Cerebellar cortex (tissue), 1 donor: ENCODE data around the gene MSS51.
A peak's percentile ranks its signal among the peaks of the same experiment; 100 is the strongest.
"Not testable (repeated sequence)": the region's sequence is repeated elsewhere in the genome, so short reads cannot be mapped to it uniquely, and the experiment has no call there.

Experiments
- DNase-seq: peaks from one replicate; pipeline ENCODE4 v3.0.0-alpha.2; 2015; ENCODE audit warnings: low spot score

MSS51 gene

GRCh38 chr10:73414230-73414945 lies 19.0 kb downstream of the MSS51 start:
- DNase-seq = no peak

GRCh38 chr10:73413528-73414229 lies 19.7 kb downstream of the MSS51 start, which contains the start of gene ANXA7:
TSS of gene ANXA7 (minus strand) at chr10:73414058. CDS start at chr10:73400856, 13,202 bp downstream.
- peak; percentile 91 for DNase-seq

GRCh38 chr10:73413108-73413527 lies 20.2 kb downstream of the MSS51 start:
- DNase-seq = peak; percentile 73

DNA sequence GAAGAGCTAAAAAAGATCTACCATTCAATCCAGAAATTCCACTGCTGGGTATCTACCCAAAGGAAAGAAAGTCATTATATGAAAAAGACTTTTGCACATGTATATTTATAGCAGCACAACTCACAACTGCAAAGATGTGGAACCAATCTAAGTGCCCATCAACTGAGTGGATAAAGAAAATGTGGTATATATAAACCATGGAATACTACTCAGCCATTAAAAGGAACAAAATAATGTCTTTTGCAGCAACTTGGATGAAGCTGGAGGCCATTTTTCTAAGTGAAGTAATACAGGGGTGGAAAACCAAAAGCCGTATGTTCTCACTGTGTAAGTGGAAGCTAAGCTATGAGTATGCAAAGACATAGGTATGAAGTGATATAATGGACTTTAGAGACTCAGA lies 22.5 kb downstream of the MSS51 start:
- no peak for DNase-seq

GRCh38 chr10:73408978-73409521 lies 24.3 kb downstream of the MSS51 start:
- DNase-seq = no peak

GRCh38 chr10:73408061-73408460 lies 25.3 kb downstream of the MSS51 start:
- DNase-seq = no peak

DNA sequence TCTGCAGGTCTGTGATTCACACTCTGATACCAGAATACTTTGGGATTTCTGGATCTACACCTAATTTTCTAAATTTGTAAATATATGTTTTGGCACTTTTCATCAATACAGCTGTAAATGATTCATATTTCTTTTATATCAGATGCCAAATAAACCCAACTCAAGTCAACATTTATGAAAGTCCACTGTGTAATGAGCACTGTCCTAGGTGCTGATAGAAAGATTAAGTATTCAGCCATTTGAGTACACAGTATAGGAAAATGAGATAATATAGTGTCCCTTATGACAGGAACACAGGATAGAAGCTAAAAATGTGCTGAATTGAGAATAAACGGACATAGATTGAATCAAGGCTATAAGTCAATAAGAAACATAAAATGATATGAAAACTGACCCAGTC lies 25.9 kb downstream of the MSS51 start:
- DNase-seq = no peak

DNA sequence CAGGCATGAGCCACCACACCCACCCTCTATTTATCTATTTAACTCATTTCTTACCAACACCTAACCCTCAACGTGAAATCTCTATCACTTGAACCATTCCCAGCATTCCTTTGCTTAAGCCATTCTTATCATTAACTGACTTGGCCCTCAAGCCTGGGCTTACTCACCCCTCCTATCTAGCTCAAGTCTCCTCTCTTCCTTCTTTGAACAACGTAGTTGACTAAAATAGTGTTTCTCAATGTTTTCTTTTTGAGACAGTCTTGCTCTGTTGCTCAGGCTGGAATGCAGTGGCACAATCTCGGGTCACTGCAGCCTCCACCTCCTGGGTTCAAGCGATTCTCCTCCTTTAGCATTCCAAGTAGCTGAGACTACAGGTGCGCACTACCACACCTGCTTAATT lies 26.5 kb downstream of the MSS51 start:
- no peak for DNase-seq

GRCh38 chr10:73405556-73405955 lies 27.8 kb downstream of the MSS51 start:
- no peak for DNase-seq

DNA sequence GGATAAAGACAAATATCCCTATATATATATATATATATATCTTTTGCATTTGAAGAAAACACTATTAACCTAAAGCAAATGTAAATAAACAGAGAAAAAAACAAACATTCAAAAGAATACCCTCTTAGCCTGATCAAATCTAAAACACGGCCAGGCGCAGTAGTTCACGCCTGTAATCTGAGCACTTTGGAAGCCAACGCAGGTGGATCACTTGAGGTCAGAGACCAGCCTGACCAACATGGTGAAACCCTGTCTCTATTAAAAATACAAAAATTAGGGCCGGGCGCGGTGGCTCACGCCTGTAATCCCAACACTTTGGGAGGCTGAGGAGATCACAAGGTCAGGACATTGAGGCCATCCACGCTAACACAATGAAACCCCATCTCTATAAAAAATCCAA lies 28.7 kb downstream of the MSS51 start:
- no peak for DNase-seq

DNA sequence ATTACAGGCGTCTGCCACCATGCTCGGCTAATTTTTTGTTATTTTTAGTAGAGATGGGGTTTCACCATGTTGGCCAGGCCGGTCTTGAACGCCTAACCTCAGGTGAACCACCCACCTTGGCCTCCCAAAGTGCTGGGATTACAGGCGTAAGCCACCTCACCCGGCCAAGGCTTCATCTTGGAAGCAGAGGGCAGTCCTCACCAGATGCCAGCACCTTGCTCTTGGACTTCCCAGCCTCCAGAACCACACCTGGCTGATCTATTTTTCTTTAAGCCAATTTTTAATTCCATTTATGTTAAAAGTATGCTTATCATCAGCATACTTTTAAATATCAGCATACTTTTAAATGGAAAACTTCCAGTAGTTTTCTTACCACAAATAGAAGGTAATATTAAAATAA lies 31.7 kb downstream of the MSS51 start:
- DNase-seq = no peak

DNA sequence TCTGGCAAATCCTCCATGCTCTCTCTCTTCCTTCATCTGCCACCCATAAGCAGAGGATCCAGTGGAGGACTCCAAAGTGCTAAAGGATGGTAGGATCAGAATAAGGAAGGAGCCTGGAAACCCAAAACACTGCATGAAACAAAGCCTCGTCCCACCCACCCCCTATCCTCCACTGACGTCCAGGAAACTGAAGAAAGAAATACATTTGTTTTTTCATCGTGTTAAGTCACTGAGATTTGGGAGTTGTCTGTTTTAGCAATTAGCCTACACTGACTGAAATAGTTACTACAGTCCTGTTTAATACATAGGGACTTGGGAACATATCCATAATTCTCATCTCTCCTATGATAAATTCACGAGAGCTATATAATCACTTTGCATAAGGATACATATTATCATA lies 34.3 kb downstream of the MSS51 start:
- DNase-seq = no peak

DNA sequence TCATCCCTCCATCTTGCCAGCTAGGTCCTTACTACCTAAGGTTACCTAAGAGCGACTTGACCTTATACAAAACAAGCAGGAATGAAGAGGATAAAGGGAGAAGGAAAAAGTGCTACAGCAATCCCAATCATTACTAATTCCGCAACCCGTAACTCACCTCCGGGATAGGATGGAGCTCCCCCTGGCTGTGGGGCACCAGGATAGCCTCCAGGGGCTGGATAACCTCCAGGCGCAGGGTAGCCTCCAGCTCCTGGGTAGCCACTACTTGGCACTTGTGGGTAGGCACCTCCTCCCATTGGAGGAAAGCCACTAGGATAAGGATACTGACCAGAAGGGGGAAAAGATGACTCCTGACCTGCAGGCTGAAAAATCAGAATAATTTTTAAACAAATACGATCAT lies 35.3 kb downstream of the MSS51 start:
- no peak for DNase-seq

DNA sequence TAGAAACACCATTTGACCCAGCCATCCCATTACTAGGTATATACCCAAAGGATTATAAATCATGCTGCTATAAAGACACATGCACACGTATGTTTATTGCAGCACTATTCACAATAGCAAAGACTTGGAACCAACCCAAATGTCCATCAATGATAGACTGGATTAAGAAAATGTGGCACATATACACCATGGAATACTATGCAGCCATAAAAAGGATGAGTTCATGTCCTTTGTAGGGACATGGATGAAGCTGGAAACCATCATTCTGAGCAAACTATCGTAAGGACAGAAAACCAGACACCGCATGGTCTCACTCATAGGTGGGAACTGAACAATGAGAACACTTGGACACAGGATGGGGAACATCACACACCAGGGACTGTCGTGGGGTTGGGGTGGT lies 39.0 kb downstream of the MSS51 start:
- not testable (repeated sequence) for DNase-seq

DNA sequence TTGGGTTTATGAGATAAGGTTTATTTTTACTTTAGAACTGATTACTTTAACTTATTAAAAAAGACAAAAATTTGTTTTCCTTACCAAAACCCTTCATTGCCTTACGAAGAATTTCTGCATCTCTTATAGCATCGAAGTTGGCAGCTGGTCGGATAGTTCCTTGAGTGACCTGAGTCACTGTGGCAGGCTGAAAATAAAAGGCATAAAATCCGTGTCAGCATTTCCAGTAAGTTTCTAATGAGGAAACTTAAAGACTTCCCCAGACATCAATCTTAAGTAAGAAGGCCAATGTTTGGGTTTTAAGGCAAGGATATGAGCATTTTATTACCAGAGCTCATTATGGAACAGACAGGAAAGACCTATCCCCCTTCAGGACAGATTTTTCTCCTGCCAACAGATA lies 45.1 kb downstream of the MSS51 start:
- DNase-seq = no peak

DNA sequence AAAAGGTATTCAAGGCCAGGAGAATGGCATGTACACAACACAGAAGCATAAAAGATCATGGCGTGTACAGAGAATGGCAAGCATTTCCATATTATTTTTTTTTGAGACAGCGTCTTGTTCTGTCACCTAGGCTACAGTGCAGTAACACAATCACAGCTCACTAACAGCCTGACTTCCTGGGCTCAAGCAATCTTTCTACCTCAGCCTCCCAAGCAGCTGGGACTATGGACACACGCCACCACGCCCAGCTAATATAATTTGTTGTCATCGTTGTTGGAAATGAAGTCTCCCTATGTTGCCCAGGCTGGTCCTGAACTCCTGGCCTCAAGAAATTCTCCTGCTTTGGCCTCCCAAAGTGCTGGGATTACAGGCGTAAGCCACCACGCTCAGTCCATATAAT lies 46.8 kb downstream of the MSS51 start:
- DNase-seq = no peak

DNA sequence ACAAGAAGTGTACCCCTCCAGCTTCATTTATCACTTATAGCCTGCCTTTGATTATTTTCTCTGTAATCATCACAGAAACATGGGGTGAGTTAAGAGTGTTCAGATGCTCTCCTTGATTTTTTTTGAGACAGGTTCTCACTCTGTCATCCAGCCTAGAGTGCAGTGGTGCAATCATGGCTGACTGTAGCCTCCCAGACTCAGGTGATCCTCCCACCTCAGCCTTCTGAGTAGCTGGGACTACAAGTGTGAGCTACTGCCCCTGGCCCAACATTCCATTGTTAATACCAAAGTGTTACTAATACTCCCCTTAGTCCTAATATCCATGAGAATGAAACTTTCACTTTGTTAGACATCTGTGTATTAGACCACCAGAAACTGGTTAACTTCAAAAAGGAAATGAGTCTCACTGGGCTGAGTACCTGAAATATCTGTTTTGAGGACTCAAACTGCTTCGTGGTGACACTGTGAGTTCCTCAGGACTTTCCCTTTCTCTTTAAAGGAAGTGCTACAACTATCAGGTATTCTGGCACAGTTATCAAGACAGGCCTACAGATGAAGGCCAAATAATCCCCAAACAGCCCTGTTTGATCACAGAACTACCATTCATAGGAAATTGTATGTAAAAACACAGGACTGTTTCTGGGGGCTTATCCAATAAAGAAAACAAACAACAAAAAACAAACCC lies 54.2 kb downstream of the MSS51 start:
- DNase-seq = no peak

DNA sequence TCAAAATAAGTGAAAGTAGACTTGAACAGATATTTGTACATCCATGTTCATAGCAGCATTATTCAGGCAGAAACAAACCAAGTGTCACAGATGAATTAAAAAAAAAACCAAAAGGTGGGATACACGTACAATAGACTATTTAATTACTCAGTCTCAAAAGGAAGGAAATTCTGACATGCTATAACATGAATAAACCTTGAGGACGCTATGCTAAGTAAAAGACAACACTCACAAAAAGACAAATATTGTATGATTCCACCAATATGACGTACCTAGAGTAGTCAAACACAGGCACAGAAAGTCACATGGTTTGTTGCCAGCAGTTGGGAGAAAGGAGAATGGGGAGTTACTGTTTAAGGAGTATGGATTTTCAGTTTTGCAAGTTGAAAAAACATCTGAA lies 56.7 kb downstream of the MSS51 start:
- DNase-seq = no peak
